GM19240 (cell line): Measurements from ENCODE around the gene WDR75.
"Not testable (repeated sequence)": the region's sequence is repeated elsewhere in the genome, so short reads cannot be mapped to it uniquely, and the experiment has no call there.

ENCODE experiments used
- DNase-seq: peaks from one replicate; pipeline ENCODE4 v3.0.0; 2011; ENCODE audit warnings: low spot score; ENCODE audit not compliant: insufficient read length

WDR75 gene

DNA sequence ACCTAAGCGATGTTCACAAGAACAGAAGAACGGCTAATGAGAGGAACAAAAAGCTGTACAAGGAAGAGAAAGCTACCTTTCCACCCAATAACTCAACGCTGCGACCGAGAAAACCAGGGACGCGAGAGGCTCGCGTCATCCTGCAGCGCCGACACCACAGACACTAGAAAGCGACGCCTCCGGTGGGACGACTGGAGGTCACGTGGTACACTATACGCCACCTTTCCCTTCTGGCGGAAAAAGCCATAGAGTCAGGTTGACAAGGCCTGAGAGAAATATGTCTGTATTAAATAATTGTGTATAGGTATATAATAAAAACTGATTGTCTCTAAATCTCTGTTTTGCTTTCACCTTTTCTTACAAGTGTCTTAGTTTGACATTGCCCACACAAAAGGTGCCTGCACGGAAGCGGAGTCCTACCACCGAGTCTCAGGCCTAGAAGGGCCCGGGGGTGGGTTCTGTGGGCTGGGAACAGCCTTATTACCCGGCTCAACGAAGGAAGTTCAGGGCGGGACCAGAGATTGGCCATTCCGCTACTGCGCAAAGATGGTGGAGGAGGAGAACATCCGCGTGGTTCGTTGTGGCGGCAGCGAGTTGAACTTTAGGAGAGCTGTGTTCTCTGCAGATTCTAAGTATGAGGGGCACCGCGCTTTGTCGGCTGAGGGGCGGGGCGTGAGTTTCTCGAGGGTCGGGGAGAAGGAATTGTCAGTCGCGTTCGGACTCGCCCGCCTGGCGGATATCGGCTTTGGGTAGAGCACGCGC, at the start of gene WDR75:
Gene WDR75, plus strand, starts transcription at position 528 of the 762 bp plus-strand sequence. Its CDS starts 19 bp downstream, at position 547.
- peak; percentile 64 for DNase-seq

DNA sequence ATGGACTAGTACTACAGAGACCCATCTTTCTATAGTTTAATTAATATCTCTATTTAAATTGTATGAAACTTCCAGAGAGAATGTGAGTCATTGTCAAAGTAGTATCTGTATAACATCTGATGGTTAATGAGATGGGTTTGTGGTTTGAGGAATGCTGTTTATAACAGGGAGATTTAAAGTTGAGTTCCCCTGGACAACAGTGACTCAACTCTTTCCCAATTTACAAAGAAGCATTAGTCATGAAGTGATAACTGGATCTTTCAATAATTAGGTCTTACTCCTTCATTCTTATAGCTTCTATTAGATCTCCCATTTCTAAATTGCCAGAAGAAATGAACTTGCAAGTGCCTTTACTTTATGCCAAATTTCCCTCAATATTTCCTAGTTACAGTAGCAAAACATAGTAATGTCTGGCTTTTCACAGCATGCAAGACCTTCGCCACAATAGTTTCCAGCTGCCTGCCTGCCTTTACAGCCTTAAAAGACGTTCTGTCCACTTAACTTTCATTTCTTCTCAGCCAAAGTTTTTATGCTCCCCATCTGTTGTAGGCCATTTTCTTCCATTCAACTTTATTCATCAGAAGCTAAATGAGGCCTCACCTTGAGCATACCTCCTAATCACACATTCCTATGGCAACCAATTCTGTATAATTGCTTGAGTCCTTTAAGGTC, 47.7 kb upstream of the WDR75 start:
- no peak for DNase-seq

DNA sequence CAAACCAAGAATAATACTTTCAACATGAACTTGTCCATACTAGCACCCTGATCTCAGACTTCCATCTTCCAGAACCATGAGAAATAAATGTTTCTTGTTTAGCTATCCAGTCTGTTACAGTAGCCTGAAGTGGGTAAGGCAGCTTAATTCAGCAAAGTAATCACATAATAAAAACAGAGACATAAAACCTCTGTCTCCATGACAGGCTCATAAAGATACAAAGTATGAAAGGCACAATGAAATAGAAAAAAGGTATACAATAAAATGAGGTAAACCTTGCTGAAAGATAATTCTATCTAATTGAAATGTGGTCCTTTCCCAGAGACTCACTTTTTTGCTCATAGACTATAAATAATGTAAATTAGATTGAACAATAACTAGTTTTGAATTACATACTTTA, 46.7 kb upstream of the WDR75 start:
- DNase-seq, result no peak

DNA sequence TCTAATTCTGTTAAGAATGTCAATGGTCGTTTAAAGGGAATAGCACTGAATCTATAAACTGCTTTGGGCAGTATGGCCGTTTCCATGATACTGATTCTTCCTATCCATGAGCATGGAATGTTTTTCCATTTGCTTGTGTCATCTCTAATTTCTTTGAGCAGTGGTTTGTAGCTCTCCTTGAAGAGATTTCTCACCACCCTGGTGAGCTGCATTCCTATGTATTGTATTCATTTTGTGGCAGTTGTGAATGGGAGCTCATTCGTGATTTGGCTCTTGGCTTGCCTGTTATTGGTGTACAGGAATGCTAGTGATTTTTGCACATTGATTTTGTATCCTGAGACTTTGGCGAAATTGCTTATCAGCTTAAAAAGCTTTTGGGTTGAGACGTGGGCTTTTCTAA, 38.3 kb upstream of the WDR75 start:
- no peak for DNase-seq

DNA sequence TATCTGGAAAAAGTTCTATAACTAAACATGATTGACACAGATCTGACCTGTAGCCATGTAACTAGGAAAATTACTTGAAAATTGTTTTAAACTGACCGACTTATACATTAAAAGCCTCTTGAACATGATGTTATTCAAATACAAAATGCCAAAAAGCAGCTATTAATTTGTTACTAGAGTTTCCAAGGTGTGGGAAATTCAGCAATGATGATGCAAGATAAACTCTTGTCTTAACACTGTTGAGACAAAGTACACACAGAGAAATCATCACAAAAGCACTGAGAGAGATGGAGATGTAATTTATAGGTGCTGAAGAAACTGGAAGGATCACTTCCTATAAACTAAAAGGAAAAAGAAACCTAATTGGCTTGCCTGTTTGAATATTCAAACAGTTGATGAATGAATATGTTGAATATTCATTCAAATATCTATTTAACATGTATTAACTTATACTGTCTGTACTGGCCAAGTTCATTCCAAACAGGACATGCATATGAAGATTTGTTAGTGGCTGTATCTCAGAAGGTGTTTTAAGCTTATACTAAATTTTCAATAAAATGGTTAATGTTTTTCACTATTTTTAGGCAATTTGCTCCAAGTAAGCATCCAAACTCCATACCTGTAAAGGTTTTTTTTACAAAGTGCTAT, 34.6 kb upstream of the WDR75 start:
- no peak for DNase-seq

DNA sequence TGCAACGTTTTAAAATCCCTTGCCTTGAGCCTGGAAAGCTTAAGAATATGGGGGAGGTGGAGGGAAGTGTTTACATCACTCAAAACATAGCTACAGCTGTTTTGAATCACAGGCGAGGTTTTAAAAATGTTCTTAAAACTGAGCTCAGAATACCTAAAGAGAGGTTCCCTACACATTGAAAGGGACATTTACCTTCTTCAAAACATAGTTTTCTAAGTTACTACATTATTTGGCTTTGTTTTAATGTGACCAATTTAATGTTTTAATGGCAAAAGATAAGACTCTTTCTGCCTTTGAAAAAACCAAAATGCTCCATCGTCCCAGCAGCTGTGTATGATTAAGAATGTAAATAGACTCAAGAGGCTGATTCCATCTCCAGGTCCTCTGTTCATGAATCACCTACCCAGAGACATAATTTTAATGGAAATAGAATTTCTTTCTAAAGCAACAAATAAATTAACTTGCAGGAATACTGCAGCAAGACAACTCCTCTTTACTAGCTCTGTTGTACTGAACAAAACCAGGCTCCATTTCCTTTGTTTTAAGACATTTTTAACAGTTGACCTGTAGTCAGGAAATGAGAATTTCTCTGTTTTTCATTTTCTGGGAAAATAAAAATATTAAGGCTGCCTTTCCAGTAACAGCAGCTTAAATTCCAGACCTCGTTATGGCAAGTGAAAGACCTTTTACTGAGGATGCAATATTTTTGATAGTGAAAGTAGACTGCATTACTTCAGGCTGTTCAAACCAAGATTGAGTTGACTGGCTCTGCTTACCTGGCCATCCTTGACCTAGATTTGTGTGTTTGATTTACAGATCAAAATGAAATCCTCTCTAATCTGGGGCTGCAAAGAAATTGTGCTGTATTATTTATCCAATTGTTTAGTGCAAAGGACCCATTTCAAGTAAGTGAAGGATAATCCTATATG, 33.7 kb upstream of the WDR75 start:
- no peak for DNase-seq

DNA sequence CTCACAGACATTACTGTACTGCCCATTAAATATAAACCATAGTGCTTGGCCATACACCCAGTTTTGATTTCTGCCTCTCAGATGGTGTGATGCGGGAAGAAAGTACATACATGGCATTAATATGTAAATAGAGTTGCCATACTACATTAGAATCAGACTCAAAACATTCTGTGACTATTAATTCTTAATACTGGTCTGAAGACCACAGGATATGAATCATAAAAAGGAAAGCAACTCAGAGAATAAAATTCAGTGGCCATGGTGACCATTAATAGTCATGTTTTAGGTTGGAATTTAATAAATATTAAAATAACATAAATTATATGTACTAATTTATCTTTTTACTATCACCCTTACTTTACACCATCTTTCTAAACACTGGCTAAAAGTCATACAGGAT, 33.0 kb upstream of the WDR75 start:
- DNase-seq, result no peak

DNA sequence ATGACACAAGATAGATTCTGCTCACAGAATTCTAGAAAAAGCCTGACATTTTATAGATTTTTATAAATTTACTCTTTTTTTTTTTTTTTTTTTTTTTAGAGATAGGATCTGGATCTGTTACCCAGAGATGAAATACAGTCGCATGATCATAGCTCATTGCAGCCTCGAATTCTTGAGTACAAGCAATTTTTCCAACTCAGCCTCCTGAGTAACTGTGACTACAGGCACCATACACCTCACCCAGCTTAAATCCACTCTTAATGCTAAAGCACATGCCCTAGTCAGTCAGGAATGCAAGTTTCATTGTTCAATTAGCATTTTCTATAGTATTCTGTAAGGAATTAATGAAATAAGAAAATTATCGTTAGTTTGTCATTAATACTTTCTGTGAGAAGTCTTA, 32.1 kb upstream of the WDR75 start:
- no peak for DNase-seq

DNA sequence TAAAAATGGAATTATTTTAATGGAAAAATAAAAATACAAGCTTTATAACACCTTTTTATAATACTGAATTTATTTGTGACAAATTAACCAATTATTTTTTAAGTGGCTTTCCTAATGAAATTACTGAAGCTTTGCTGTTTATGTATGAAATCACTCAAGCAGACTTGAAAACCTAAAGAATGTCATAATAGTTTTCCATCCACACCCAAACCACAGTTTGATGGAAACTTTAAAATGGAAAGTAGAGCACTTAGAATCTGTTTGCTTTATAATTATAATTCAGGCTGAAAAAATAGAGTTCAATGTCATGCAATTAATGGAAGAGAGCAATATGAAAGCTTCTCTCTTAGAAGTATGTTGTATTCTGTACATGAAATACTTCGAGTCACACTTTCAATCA, 31.6 kb upstream of the WDR75 start:
- no peak for DNase-seq

DNA sequence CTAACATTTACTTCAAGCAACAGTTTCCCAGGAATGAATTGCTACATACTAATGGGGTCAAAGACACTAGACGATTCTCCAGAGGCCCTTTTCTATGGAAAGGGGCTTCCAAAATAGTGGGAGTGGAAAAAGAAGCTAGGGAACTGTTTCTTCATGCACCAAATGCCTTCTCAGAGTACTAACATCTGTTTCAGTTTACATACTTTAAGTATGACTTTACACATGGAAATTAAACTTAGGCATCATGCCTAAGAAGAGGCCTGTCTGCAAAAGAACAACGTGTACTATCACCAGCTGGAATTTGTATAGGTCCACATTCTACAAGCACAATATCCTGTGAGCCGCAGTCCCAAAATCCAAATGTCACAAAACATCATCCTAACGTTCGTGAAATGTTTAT, 29.4 kb upstream of the WDR75 start:
- no peak for DNase-seq

DNA sequence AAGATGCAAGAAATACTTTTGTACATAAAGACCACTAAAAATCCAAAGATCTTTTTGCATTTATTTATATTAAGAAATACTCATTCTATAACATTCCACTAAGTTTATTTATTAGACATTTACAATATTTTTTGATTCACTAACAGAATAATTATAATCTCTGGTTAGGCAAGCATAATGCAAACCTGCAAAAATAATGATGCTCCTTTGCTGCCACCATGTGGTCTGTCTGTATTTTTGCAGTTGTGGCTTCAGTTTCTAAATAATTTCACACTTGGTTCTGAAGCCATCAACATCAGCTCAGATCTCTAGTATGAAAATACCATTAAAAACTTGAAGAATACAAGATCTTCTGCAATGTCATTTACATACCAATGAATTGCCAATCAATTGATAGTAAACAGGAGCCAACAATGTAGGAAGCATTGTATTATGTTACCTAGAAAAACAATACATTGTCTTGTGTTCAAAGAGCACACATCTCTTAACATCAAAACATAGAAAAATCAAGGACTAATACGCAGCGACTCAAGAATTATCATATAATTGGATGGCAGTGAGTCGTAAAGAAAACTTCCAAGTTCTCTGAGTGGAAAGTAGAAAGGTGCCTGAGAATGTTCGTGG, 28.8 kb upstream of the WDR75 start:
- DNase-seq, result no peak

DNA sequence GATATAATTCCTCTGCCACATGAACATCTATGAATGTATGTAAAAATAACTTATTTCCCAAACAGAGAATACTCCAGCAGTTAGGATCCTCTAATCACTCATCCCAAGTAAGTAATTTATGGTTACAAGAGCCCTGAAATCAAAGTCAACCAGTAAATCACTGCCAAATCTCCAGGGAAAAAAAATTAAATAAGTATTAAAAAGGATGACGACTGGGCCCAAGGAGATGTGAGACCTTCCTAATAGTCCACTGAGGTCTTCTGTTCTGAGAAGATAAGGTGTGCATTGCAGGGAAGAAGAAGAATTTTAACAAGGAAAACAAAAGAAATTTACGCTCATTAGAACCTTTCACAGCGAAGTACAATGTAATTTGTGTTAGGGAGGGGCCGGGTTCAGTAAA, 28.0 kb upstream of the WDR75 start:
- DNase-seq, result no peak

DNA sequence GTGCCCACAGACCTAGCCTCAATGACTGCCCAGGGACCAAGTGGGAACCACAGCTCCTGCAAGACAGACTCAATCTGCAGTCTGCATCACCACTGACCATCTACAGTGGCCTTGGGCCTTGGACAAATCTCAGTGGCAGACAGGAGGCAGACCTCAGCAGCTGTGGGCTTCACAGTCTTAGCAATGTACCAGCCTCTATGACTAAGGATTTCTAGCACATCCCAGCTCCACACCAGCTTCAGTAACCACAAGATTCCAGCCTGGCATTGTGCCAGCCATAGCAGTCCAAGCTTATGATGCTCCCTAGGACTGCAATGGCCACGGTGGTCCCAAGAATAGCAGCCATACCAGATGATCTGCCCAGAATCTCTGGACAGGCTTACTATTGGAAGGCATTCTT, 19.6 kb upstream of the WDR75 start:
- DNase-seq, result no peak

DNA sequence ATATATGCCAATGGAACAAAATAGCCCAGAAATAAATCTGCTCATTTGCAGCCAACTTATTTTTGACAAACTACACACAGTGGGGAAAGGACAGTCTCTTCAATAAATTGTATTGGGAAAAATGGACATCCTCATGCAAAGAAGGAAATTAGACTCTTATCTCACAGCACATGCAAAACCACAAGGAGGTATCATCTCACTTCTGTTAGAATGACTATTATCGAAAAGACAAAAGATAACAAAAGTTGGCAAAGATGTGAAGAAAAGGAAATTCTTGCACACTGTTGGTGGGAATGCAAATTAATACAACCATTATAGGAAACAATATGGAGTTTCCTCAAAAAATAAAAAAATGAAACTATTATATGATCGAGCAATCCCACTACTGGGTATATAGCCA, 16.3 kb upstream of the WDR75 start:
- DNase-seq, result no peak

DNA sequence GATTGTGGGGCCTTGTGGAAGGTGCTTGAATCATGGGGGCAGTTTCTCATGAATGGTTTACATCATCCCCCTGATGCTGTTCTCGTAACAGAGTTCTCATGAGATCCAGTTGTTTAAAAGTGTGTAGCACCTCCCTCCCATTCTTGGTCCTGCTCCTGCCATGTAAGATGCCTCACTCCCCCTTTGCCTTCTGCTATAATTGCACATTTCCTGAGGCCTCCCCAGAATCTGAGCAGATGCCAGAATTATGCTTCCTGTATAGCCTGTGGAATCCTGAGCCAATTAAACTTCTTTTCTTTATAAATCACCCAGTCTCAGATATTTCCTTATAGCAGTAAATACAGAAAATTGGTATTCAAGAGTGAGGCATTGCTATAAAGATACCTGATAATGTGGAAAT, 15.6 kb upstream of the WDR75 start:
- DNase-seq, result no peak

DNA sequence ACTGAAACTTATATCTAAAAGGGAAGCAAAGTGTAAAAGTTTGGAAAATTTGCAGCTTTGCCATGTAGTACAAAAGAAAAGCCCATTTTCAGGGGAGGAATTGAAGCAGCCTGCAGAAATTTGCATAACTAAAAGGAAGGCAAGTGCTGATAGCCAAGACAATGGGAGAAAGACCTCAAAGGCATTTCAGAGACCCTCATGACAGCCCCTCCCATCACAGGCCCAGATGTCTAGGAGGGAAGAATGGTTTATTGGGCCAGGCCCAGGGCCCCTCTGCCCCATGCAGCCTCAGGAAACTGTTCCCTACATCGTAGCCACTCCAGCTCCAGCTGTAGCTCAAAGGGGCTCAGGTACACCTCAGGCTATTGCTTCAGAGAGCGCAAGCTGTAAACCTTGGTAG, 14.4 kb upstream of the WDR75 start:
- DNase-seq, result no peak

DNA sequence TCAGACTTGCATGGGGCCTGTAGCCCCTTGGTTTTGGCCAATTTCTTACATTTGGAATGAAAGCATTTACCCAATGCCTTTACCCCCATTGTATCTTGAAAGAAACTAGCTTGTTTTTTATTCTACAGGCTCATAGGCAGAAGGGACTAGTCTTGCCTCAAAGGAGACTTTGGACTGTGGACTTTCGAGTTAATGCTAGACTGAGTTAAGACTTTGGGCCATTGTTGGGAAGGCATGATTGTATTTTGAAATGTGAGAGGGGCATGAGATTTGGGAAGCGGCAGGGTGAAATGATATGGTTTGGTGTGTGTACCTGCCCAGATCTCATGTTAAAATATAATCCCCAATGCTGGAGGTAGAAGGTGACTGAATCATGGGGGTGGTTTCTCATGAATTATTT, 13.4 kb upstream of the WDR75 start:
- DNase-seq, result no peak

DNA sequence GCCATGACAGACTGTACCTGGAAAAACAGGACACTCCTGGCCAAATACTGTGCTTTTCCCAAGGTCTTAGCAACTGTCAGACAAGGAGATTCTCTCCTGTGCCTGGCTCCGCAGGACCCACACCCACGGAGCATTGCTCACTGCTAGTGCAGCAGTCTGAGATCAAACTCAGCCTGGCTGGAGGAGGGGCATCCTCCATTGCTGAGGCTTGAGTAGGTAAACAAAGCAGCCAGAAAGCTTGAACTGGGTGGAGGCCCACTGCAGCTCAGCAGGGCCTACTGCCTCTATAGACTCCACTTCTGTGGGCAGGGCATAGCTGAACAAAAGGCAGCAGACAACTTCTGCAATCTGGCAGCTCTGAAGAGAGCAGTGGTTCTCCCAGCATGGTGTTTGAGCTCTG, 10.8 kb upstream of the WDR75 start:
- not testable (repeated sequence) for DNase-seq

DNA sequence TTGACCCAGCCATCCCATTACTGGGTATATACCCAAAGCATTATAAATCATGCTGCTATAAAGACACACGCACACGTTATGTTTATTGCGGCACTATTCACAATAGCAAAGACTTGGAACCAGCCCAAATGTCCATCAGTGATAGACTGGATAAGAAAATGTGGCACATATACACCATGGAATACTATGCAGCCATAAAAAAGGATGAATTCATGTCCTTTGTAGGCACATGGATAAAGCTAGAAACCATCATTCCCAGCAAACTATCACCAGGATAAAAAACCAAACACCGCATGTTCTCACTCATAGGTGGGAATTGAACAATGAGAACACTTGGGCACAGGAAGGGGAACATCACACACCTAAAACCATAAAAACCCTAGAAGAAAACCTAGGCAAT, 5.5 kb upstream of the WDR75 start:
- DNase-seq, result not testable (repeated sequence)

DNA sequence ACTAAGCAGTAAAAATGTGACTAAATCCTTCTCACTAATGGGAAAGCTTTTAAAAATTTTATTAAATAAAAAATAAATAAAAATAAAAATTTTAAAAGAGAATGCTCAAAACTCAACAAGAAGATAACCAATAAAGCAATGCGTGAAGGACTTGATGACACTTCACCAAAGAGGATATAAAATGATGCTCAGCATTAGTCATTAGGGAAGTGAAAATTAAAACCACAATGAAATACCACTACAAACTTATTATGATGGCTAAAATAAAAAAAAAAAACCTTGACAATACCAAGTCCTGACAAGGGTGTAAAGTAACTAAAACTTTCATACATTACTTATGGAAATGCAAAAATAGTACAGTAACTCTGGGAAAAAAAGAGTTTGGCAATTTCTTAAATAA, 3.3 kb upstream of the WDR75 start:
- DNase-seq, result no peak

DNA sequence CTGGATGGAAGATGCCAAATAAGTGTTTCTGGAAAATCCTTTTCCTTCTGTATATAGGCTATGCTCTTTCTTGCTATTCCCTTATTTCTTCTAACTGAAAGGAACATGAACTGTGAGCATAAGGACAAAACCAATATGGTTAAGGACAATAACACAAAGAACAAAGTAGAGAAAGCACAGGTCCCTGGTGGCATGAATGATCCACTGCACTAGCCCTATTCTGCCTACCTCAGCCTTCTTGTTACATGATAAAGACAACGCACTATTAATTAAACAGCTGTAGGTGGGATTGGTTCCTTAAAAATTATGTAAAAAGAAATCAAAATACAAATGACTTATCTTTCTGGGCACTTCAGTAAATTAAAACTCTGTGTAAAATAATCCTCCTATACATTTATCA, 1.9 kb upstream of the WDR75 start:
- no peak for DNase-seq
